GM12878 (cell line): ENCODE results near the gene MMP3. TPM values are rescaled to one million over a fixed set of nuclear protein-coding genes. Genes with fewer than 3 reads are reported as not detected.

ENCODE experiments used
- ATAC-seq: fragments of 200-7000 bp; cut with Tn5 transposase; 3 replicates; pipeline ENCODE4 v1.9.1; 2020; ENCODE audit warnings: mild to moderate bottlenecking, moderate library complexity
- BruUV-seq: library from RNA; stranded (reverse); fragments of 400-500 nt; replicated peaks from 2 replicates; lab custom pipeline; 2021; lab: Mats Ljungman, UMichigan
- CTCF ChIA-PET: fragments of 300-600 bp; sonication (Branson Sonifier 250); formaldehyde crosslinking; extraction: SDS; loops from one replicate; lab custom pipeline; 2021; ENCODE audit warnings: inconsistent platforms; lab: Yijun Ruan, JAX
- POLR2A ChIA-PET: fragments of 350-600 bp; formaldehyde crosslinking; extraction: SDS; loops from one replicate; lab custom pipeline; 2021; ENCODE audit warnings: inconsistent platforms; lab: Charles Lee
- RAD21 ChIA-PET: fragments of 300-600 bp; sonication (Branson Sonifier 250); formaldehyde crosslinking; loops from one replicate; lab custom pipeline; 2023; ENCODE audit warnings: antibody characterized with exemption; ENCODE audit not compliant: unreplicated experiment; lab: Charles Lee
- SMC1A ChIA-PET: fragments of 300-600 bp; sonication (Branson Sonifier 250); formaldehyde crosslinking; loops from one replicate; lab custom pipeline; 2023; ENCODE audit not compliant: unreplicated experiment, uncharacterized antibody; lab: Charles Lee
- DNase-seq: peaks from one replicate; pipeline ENCODE4 v3.0.0-alpha.2; 2011; ENCODE audit warnings: low read depth, low spot score
- FAIRE-seq: peaks from 3 replicates; lab custom pipeline; 2011; peaks lifted over from hg19 to GRCh38; lab: Jason Lieb, UNC
- H2AFZ ChIP-seq: 2 replicates; pipeline ENCODE4 v1.6.0; 2011; ENCODE audit warnings: low read depth, low read length, control low read depth; ENCODE audit not compliant: control insufficient read depth
- H3K27ac ChIP-seq: 2 replicates; pipeline ENCODE4 v1.5.1; 2011; ENCODE audit warnings: control low read depth; ENCODE audit not compliant: control insufficient read depth, insufficient read depth
- H3K27me3 ChIP-seq, 2 experiments: replicated peaks in 1 of 2; 2 replicates each; pipeline versions ENCODE4 v1.6.0 to v1.6.1; 2011; ENCODE audit warnings: low read length in 1 of 2; ENCODE audit not compliant: control insufficient read depth in 2 of 2, insufficient read depth in 2 of 2
- H3K36me3 ChIP-seq, 2 experiments: 2 replicates each; pipeline ENCODE4 v1.5.1; 2011; ENCODE audit warnings: low read length in 1 of 2; ENCODE audit not compliant: control insufficient read depth in 2 of 2, insufficient read depth in 2 of 2
- H3K4me1 ChIP-seq: 2 replicates; pipeline ENCODE4 v1.6.1; 2011; ENCODE audit warnings: mild to moderate bottlenecking, low read length, moderate library complexity, mixed read lengths; ENCODE audit not compliant: control insufficient read depth, insufficient read depth
- H3K4me2 ChIP-seq: 2 replicates; pipeline ENCODE4 v1.6.0; 2011; ENCODE audit warnings: control low read depth; ENCODE audit not compliant: control insufficient read depth, insufficient read depth
- H3K4me3 ChIP-seq: fragments of 200-600 bp; sonication (generic); 2 replicates; pipeline ENCODE4 v1.5.1; 2016
- H3K79me2 ChIP-seq: 2 replicates; pipeline ENCODE4 v1.6.0; 2011; ENCODE audit warnings: low read length; ENCODE audit not compliant: control insufficient read depth, insufficient read depth
- H3K9ac ChIP-seq: 2 replicates; pipeline ENCODE4 v1.8.0; 2011; ENCODE audit warnings: low read length, control low read depth, mixed read lengths; ENCODE audit not compliant: control insufficient read depth, insufficient read depth
- H3K9me3 ChIP-seq: replicated peaks from 3 replicates; pipeline ENCODE4 v1.5.1; 2011; ENCODE audit warnings: mild to moderate bottlenecking, low read length; ENCODE audit not compliant: control insufficient read depth, insufficient read depth
- H4K20me1 ChIP-seq: 2 replicates; pipeline ENCODE4 v1.6.0; 2011; ENCODE audit not compliant: control insufficient read depth, insufficient read depth
- BCL11A ChIP-seq: IDR thresholded peaks from 2 replicates; pipeline ENCODE4 v1.6.1; 2011; ENCODE audit warnings: low read depth, low read length
- EP300 ChIP-seq, 2 experiments: fragments of 150-350 bp in 1 of 2; IDR thresholded peaks; 2 replicates each; pipeline ENCODE4 v1.6.1; 2011 to 2012; ENCODE audit warnings: low read depth in 2 of 2, low read length in 2 of 2, borderline replicate concordance in 1 of 2, improper control_type of control experiment in 1 of 2, inconsistent platforms in 1 of 2; ENCODE audit not compliant: control insufficient read depth in 1 of 2
- JUNB ChIP-seq: IDR thresholded peaks from 2 replicates; pipeline ENCODE4 v1.6.1; 2016; ENCODE audit warnings: antibody characterized with exemption, mild to moderate bottlenecking
- LARP7 ChIP-seq: fragments of 450-650 bp; IDR thresholded peaks from 2 replicates; pipeline ENCODE4 v1.6.1; 2017; ENCODE audit warnings: mild to moderate bottlenecking
- NR2C1 ChIP-seq: fragments of 450-650 bp; IDR thresholded peaks from 2 replicates; pipeline ENCODE4 v1.6.1; 2017; ENCODE audit warnings: antibody characterized with exemption, mild to moderate bottlenecking, moderate library complexity
- POLR2A ChIP-seq: IDR thresholded peaks from 2 replicates; pipeline ENCODE4 v1.6.1; 2011; ENCODE audit warnings: low read depth, mild to moderate bottlenecking, low read length
- POU2F2 ChIP-seq: IDR thresholded peaks from 3 replicates; pipeline ENCODE4 v1.6.1; 2011; ENCODE audit warnings: low read depth, mild to moderate bottlenecking, low read length, borderline replicate concordance
- SPI1 ChIP-seq: IDR thresholded peaks from 2 replicates; pipeline ENCODE4 v1.6.1; 2011; ENCODE audit warnings: low read depth, mild to moderate bottlenecking, low read length, moderate library complexity, borderline replicate concordance; ENCODE audit not compliant: insufficient read depth
- SREBF1 ChIP-seq: IDR thresholded peaks from 2 replicates; pipeline ENCODE4 v1.6.1; 2012; ENCODE audit warnings: mild to moderate bottlenecking, low read length
- TBL1XR1 ChIP-seq: IDR thresholded peaks from 2 replicates; pipeline ENCODE4 v1.6.1; 2012; ENCODE audit warnings: low read depth, low read length, improper control_type of control experiment
- ZNF592 ChIP-seq: fragments of 450-650 bp; IDR thresholded peaks from 2 replicates; pipeline ENCODE4 v1.6.1; 2017; ENCODE audit warnings: mild to moderate bottlenecking, moderate library complexity
- ZZZ3 ChIP-seq: IDR thresholded peaks from 2 replicates; pipeline ENCODE4 v1.6.1; 2011; ENCODE audit warnings: low read depth; ENCODE audit not compliant: control insufficient read depth, insufficient read length
- WGBS: methylation state at CpG from one replicate; pipeline ENCODE4 v1.1.6; 2016; ENCODE audit warnings: low lambda C conversion rate; ENCODE audit not compliant: insufficient replicate concordance, insufficient coverage; ENCODE audit errors: missing lambda C conversion rate; 5-methylcytosine and 5-hydroxymethylcytosine counted together
- in situ Hi-C: fragments of 300-500 bp; cut with MboI; formaldehyde crosslinking; loops from 9 replicates; pipeline ENCODE4 v1.14.3; 2018; ENCODE audit warnings: mixed read lengths
- intact Hi-C: fragments of 100-400 bp; cut with micrococcal nuclease; formaldehyde crosslinking; loops from one replicate; pipeline ENCODE4 v1.14.2; 2022; ENCODE audit not compliant: unreplicated experiment
- polyA plus RNA-seq, 11 experiments: library from polyadenylated mRNA; depleted of rRNA in 4 of 11; unstranded in 6 of 11; stranded (reverse) in 5 of 11; fragments of >200 nt; fragmentation: Nextera tagmentation in 4 of 11; fragmentation: Illumina TruSeq in 1 of 11; extraction: Ambion mirVana in 4 of 11; extraction: Trizol in 1 of 11; gene quantifications; 1 replicate in 1 of 11; 2 replicates in 10 of 11; pipeline versions ENCODE4 v1.2.1 to v1.2.3, GENCODE V29; 2011 to 2016; ENCODE audit warnings: inconsistent platforms in 2 of 11, missing spikeins in 2 of 11, low read depth in 1 of 11
- total RNA-seq, 4 experiments: library from RNA; depleted of rRNA in 3 of 4; stranded (reverse); fragments of >200 nt in 3 of 4; fragmentation: Illumina TruSeq in 1 of 4; extraction: Trizol in 1 of 4; gene quantifications; 2 replicates each; pipeline versions ENCODE4 v1.2.1 to v1.2.3, GENCODE V29; 2013 to 2021

The MMP3 gene
- total and polyA plus RNA-seq, 10 of the 15 experiments (the other 5 are each of a cell fraction or from before 2014, with no cell fraction given): 0.02 to 1.2 TPM; not detected in 8

GRCh38 chr11:102813484-102813883 lies 29.9 kb downstream of the MMP3 start:
- Histone ChIP-seq H3K9ac (no peak overlapping the region), H3K4me2 (no peak overlapping the region), H3K4me3 (no peak overlapping the region), H3K27ac (no peak overlapping the region), H3K4me1 (no peaks in the 10 kb centered on the region), H2AFZ (no peak overlapping the region), H3K79me2 (no peaks in the 10 kb centered on the region), H3K27me3 (peaks cover 0 to 2% of the 10 kb centered on the region in 2 experiments; a peak in 1 of 4 replicates), H3K9me3 (no peaks in the 10 kb centered on the region), H4K20me1 (no peaks in the 10 kb centered on the region), H3K36me3 (no peaks in the 10 kb centered on the region)
- WGBS: 0% methylated on average over 1 of the region's 1 CpG
- RAD21 ChIA-PET: no interaction called here
- DNase-seq: no peak
- SMC1A ChIA-PET: no interaction called here
- TF ChIP-seq ZZZ3 (no peak), SREBF1 (no peak), SPI1 (no peak), ZNF592 (no peak), NR2C1 (no peak), POLR2A (no peak), JUNB (no peak), EP300 (IDR thresholded peaks at IDR 0.05; ENCODE audit: borderline replicate concordance in 1 of 2, control insufficient read depth in 1 of 2, low read depth in 2 of 2, low read length in 2 of 2) (no peak), LARP7 (no peak), TBL1XR1 (no peak), POU2F2 (no peak), BCL11A (no peak)
- POLR2A ChIA-PET: no interaction called here
- no peak for FAIRE-seq
- in situ Hi-C loops (no loop called here), intact Hi-C loops (no loop called here)
- ATAC-seq: no peak
- no TSS peak for BruUV-seq
- CTCF ChIA-PET: no interaction called here
